Measurements from ENCODE around the gene NOC2L.
"Not testable (repeated sequence)": the region's sequence is repeated elsewhere in the genome, so short reads cannot be mapped to it uniquely, and the experiment has no call there.

Gene NOC2L

DNA sequence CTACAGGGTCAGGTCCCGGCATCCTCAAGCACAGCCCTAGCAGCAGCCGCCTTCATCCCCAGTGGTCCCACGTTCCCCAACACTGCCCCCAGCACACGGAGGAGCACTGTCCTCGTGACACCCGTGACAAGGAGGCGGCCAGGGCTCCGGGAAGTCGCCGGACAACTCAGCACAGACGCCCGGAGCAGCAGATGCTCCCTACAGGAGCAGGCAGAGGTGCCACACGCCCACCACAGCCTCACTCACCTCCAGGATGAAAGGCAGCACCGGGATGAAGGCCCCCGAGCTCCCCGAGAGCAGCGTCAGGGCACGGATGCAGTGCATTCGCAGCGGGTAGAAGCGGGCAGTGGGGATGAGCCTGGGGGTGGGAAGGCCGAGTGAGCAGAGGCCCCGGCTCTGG, 8.2 kb downstream of the NOC2L start:
- ATAC-seq (no peak), DNase-seq (no peak)
- Mint-ChIP-seq H3K4me3 (no peak overlapping the region), H3K36me3 (ENCODE audit: low read depth) (peaks cover 46% of the 10 kb centered on the region), H3K9me3 (no peaks in the 10 kb centered on the region), H3K27me3 (no peaks in the 10 kb centered on the region), H3K4me1 (no peaks in the 10 kb centered on the region), H3K27ac (no peak overlapping the region)

DNA sequence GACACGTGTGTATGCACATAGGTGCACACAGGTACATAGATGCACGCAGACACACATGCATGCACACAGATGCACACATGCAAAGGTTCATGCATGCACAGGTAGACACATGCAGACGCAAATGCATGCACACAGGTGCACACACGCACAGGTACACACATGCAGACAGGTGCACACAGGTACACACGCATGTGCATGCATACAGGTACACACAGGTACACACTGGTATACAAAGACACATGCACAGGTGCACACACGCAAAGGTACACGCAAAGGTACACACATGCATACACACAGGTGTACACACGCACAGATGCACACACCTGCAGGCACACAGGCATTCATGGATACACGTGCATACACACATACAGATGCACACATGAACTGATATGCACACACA, 8.8 kb downstream of the NOC2L start:
- Mint-ChIP-seq H3K4me1 (no peaks in the 10 kb centered on the region), H3K27ac (no peak overlapping the region), H3K9me3 (no peaks in the 10 kb centered on the region), H3K36me3 (ENCODE audit: low read depth) (peaks cover 46% of the 10 kb centered on the region), H3K4me3 (no peak overlapping the region), H3K27me3 (no peaks in the 10 kb centered on the region)
- no peak for DNase-seq
- no peak for ATAC-seq

DNA sequence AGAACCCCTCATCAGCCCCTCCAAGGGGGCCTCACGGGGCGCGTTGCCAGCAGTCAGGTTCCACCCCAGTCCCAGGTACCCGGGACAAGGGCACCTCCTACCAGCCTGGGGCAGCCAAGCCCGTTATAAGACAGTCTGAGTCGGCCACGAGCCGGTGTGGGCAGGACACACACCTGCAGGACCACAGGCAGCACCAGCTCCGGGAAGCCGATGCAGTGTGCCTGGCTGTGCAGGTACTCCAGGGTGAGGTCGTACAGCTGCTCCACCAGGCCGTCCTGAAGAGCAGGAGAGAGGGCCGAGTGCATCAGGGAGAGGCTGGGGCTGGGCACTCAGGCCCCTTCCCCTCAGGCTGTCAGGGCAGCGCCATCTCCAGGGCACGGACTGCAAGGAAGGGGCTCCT, 11.1 kb downstream of the NOC2L start:
- Mint-ChIP-seq H3K27ac (no peak overlapping the region), H3K4me3 (no peak overlapping the region), H3K4me1 (peaks cover 2% of the 10 kb centered on the region), H3K36me3 (ENCODE audit: low read depth) (peaks cover 34% of the 10 kb centered on the region), H3K9me3 (no peaks in the 10 kb centered on the region), H3K27me3 (no peaks in the 10 kb centered on the region)
- DNase-seq (no peak), ATAC-seq (no peak)

DNA sequence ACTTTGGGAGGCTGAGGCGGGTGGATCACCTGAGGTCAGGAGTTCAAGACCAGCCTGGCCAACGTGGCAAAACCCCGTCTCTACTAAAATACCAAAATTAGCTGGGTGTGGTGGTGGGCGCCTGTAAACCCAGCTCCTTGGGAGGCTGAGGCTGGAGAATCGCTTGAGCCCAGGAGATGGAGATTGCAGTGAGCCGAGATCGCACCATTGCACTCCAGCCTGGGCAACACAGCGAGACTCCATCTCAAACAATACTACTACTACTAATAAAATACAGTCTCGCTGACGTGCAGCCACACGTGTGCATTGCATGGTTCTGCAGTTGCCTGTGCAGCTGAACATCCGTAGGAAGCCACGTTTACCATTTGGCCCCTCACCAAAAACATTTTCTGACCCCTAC, 12.2 kb downstream of the NOC2L start:
- peaks cover 34% of the 10 kb centered on the region for H3K36me3 Mint-ChIP-seq (ENCODE audit: low read depth)
- H3K4me3 Mint-ChIP-seq, H3K27me3 Mint-ChIP-seq, ATAC-seq, H3K9me3 Mint-ChIP-seq, DNase-seq, H3K4me1 Mint-ChIP-seq, H3K27ac Mint-ChIP-seq: not testable (repeated sequence)

DNA sequence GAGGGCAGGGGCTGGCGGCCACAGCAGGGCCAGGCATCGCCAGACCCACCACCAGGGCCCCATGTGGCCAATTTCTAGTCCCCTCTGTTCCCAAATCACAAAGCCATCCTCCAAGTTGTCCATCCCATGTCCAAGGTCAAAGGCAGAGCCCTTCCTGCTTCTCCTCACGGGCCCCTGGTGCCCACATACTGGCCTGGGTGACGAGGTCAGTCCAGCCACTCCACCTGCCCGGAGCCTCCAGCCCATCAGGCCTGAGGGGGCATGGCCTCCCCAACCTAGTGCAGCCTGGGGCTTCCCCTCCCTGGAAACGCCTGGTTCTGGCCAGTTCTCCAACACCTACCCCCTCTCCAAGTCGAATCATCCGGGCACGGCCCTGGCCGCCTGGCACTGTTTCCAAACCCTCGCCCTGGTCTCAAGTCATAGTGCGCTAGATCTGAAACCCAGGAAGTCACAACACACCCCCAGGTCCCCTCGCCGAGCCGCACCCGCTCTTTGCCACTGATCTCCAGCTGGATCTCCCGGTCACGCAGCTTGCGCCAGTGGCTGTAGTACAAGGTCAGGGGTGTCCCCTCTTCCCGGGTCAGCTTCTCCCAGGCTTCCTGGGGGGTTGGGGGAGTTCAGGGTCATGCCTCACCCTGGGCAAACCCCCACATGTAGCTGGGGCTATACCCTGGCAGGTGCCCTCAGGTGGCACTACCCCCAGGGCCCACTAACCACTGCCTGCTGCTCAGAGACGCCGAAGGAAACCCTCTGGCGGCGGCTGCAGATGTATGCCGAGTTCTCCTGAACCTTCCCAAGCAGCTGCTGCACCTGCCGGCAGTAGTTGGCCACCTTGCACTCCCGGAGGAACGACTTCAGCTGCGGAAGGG, 13.1 kb downstream of the NOC2L start:
- no peak overlapping the region for H3K27ac Mint-ChIP-seq
- H3K27me3 Mint-ChIP-seq = peaks cover 5% of the 10 kb centered on the region
- peaks cover 29% of the 10 kb centered on the region for H3K36me3 Mint-ChIP-seq (ENCODE audit: low read depth)
- H3K4me1 Mint-ChIP-seq = peaks cover 6% of the 10 kb centered on the region
- ATAC-seq = no peak
- no peaks in the 10 kb centered on the region for H3K9me3 Mint-ChIP-seq
- no peak for DNase-seq
- no peak overlapping the region for H3K4me3 Mint-ChIP-seq

DNA sequence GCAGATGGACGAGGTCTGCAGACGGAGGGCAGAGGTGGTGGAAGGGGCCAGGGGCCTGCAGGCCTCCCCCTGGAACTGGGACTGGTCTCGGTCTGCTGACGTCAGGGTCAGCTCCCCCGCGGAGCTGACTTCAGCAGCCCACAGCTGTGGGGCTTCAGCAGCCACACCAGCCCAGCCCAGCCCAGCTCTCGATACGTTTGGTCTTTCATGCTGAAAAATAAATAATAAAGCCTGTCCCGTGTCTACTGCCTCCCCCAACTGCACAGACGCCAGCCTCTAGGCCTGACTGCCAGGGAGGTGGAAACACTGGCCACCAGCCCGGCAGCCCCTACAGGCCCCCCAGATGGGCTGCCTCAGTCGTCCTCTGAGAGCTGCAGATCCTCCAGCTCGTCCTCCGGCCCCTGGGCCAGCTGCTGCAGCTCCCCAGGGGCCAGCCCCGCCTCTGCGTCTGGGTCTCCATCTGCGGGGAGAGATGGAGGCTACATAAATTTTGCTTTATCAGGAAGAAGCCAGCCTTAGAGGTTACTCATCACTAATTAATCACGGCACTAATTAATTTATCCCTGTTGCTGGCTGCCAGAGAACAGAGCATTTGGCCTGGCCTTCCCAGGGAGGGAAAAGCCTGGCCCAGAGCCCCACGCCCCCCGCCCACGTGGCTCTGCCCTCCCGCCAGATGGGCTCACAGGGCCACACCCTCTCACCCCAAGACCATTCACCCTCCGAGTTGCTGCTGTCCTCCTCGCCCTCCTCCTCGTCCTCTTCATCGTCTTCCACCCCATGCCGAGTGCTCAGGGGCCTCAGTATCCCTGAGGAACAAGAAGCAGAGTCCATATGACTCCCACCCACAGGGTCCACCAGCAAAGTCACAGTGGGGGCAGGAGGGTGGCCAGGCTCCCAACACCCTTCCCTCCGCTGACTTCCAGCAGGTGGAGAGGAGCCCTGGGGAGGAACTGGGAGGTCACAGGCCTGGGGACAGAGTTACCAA, 14.4 kb downstream of the NOC2L start:
- H3K36me3 Mint-ChIP-seq (ENCODE audit: low read depth) = peaks cover 17% of the 10 kb centered on the region
- DNase-seq (no peak), ATAC-seq (no peak)
- no peak overlapping the region for H3K4me3 Mint-ChIP-seq
- H3K9me3 Mint-ChIP-seq = no peaks in the 10 kb centered on the region
- H3K4me1 Mint-ChIP-seq = peaks cover 10% of the 10 kb centered on the region
- peaks cover 8% of the 10 kb centered on the region for H3K27me3 Mint-ChIP-seq
- no peak overlapping the region for H3K27ac Mint-ChIP-seq

DNA sequence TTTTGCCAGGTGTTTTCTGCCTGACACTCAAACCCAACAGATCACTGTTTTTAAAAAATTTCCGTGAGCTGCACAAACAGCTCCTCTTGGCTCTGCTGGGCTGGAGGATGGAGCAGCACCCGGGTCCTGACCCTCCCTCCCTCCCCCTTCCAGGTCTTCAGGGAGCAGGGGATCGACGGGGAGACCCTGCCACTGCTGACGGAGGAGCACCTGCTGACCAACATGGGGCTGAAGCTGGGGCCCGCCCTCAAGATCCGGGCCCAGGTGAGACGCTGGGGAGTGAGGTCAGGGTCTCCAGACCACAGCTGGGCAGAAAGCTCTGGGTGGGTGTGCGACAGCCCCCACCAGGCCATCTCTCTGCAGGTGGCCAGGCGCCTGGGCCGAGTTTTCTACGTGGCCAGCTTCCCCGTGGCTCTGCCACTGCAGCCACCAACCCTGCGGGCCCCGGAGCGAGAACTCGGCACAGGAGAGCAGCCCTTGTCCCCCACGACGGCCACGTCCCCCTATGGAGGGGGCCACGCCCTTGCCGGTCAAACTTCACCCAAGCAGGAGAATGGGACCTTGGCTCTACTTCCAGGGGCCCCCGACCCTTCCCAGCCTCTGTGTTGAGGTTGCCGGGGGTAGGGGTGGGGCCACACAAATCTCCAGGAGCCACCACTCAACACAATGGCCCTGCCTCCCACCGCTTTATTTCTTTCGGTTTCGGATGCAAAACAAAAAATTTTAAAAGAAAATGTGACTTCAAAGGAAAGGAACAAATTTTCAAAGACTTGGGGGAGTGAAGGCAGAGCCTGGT, 15.3 kb downstream of the NOC2L start:
- no peak overlapping the region for H3K4me3 Mint-ChIP-seq
- no peaks in the 10 kb centered on the region for H3K9me3 Mint-ChIP-seq
- DNase-seq (no peak), ATAC-seq (no peak)
- peaks cover 10% of the 10 kb centered on the region for H3K4me1 Mint-ChIP-seq
- H3K27ac Mint-ChIP-seq = no peak overlapping the region
- peaks cover 12% of the 10 kb centered on the region for H3K27me3 Mint-ChIP-seq
- H3K36me3 Mint-ChIP-seq (ENCODE audit: low read depth) = peaks cover 10% of the 10 kb centered on the region

DNA sequence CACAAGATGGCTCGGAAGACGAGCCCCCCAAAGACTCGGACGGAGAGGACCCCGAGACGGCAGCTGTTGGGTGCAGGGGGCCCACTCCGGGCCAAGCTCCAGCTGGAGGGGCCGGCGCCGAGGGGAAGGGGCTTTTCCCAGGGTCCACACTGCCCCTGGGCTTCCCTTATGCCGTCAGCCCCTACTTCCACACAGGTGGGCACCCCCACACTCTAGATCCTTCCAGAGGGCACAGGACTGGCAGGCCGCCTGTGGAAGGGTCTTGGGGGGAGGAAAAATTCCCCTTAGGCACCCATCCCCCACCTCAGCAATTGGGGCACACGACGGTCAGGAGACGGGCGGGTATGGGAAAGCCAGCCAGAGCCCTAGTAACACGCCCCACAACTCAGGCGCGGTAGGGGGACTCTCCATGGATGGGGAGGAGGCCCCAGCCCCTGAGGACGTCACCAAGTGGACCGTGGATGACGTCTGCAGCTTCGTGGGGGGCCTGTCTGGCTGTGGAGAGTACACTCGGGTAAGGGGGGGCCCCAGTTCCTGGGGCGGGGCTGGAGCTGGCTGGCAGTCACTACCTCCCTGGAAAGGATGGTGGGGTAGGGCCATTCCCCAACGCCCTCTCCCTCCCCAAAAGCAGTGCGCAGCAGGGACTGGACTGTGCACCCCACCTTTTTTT, 16.1 kb downstream of the NOC2L start:
- H3K36me3 Mint-ChIP-seq (ENCODE audit: low read depth) = peaks cover 9% of the 10 kb centered on the region
- ATAC-seq (no peak), DNase-seq (no peak)
- H3K27me3 Mint-ChIP-seq = peaks cover 18% of the 10 kb centered on the region
- H3K4me3 Mint-ChIP-seq = no peak overlapping the region
- no peak overlapping the region for H3K27ac Mint-ChIP-seq
- H3K9me3 Mint-ChIP-seq = no peaks in the 10 kb centered on the region
- H3K4me1 Mint-ChIP-seq = peaks cover 10% of the 10 kb centered on the region

DNA sequence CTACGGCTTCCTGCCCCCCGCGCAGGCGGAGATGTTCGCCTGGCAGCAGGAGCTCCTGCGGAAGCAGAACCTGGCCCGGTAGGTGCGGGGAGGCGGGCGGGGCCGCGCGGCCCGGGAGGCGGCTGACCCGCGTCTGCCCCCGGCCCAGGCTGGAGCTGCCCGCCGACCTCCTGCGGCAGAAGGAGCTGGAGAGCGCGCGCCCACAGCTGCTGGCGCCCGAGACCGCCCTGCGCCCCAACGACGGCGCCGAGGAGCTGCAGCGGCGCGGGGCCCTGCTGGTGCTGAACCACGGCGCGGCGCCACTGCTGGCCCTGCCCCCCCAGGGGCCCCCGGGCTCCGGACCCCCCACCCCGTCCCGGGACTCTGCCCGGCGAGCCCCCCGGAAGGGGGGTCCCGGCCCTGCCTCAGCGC, 16.6 kb downstream of the NOC2L start:
- Mint-ChIP-seq H3K36me3 (ENCODE audit: low read depth) (peaks cover 8% of the 10 kb centered on the region), H3K27ac (no peak overlapping the region), H3K9me3 (no peaks in the 10 kb centered on the region), H3K4me1 (peaks cover 10% of the 10 kb centered on the region), H3K4me3 (no peak overlapping the region), H3K27me3 (peaks cover 22% of the 10 kb centered on the region)
- no peak for DNase-seq
- no peak for ATAC-seq

DNA sequence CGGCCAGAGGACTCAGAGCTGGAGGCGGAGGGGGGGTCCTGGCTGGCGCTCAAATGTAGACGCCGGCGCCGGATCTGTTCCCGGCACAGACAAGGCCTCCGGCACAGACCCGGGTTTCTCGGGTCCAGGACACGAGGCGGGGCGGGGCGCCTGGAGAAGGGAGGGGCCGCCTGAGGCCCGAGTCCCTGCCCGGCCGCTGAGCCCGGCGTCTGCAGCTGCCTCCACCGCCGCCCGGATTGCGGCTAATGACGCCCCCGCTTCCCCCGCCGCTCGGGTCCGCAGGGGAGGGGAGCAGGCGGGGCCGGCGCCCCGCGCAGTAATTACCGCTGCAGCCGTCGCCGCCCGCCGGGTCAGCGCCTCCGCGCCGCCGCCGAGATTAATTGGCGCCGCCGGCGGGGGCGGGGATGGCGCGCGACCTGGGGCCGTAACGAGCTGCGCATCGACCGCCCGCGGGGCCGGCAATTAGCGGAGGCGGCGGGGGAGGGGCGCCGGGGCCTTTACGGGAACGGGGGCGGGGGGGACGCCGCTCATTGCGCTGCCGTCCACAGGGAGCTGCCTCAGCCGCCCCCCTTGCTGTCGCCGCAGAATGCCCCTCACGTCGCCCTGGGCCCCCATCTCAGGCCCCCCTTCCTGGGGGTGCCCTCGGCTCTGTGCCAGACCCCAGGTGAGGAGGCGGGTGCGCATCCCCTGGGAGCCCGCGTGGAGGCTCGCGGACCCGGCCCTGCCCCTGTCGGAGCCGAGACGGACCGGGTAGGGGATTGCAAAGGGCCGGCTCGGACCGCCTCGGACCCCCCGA, 17.3 kb downstream of the NOC2L start:
- peaks cover 5% of the 10 kb centered on the region for H3K36me3 Mint-ChIP-seq (ENCODE audit: low read depth)
- peak overlapping the region; percentile 57 for H3K4me3 Mint-ChIP-seq
- ATAC-seq (peak; percentile 7), DNase-seq (peak; percentile 34)
- peaks cover 10% of the 10 kb centered on the region for H3K4me1 Mint-ChIP-seq
- H3K9me3 Mint-ChIP-seq = no peaks in the 10 kb centered on the region
- peaks cover 22% of the 10 kb centered on the region for H3K27me3 Mint-ChIP-seq
- no peak overlapping the region for H3K27ac Mint-ChIP-seq

DNA sequence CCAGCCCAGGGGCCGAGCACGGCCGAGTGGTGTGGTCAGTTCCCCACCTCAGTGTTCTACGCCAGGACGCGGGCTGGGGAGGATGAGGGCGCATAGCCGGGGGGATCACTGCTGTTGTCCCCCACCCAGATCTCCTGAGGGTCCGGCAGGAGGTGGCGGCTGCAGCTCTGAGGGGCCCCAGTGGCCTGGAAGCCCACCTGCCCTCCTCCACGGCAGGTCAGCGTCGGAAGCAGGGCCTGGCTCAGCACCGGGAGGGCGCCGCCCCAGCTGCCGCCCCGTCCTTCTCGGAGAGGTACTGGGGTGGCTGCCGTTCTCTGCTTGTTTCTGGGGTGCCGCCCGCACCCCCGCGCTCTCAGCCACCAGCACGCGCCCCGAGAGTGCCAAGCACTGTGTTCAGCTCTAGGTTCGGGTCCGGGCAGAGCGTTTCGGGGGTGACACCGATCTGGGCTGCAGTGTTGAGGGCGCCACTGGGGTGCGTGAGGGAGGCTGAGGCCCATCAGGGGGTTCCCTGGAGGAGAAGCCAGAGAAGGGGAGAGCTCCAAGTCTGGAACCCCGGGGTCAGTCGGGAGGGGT, 18.0 kb downstream of the NOC2L start:
- ATAC-seq = no peak
- H3K4me1 Mint-ChIP-seq = peaks cover 10% of the 10 kb centered on the region
- H3K36me3 Mint-ChIP-seq (ENCODE audit: low read depth) = peaks cover 5% of the 10 kb centered on the region
- H3K27ac Mint-ChIP-seq = no peak overlapping the region
- peaks cover 22% of the 10 kb centered on the region for H3K27me3 Mint-ChIP-seq
- no peaks in the 10 kb centered on the region for H3K9me3 Mint-ChIP-seq
- peak overlapping the region; percentile 57 for H3K4me3 Mint-ChIP-seq
- no peak for DNase-seq

DNA sequence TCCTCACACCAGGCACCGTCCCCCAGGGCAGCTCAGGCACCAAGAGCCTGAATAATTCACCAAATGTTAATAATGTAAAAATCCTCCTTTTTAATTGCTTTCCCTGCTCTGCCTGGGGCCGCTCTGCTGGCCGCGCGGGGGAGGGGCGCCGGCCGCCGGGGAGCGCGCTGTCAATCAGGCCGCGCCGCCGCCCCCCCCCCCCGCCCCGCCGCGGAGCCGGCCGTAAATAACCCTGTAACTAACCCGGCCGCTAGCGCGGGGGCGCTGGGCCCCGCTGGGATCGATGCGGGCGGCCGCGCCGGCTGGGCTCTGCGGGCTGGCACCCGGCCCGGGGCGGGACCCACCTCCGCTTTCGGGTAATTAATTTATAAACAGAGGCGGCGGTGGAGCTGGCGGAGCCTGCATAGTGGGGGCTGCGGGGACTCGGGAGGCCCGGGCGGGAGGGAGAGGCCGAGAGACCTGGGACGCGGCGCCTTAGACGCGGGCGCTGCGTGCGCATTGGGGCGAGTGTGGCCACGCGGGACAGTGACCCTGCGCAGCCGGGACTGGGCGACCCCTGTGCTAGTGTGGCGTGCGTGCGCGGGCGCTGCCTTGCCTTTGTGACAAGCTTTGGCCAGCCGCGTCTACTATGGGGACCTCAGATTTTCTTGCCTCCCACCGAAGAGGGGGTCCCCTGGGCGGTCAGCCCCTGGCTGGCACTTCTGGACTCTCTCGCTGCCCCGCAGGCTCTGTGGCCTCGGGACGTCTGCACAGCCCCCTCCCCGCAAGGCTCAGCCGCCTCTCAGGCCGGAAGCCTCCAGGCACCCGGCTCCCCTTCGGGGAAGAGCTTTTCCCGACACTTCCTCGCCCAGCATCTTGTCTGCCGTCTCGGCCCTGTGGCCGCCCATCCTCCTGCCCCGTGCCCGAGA, 18.7 kb downstream of the NOC2L start:
- DNase-seq (no peak), ATAC-seq (no peak)
- Mint-ChIP-seq H3K4me1 (peaks cover 10% of the 10 kb centered on the region), H3K36me3 (ENCODE audit: low read depth) (no peaks in the 10 kb centered on the region), H3K4me3 (peak overlapping the region; percentile 4), H3K9me3 (no peaks in the 10 kb centered on the region), H3K27me3 (peaks cover 25% of the 10 kb centered on the region), H3K27ac (no peak overlapping the region)
